ENCODE data around the gene HSPB7.

DNA sequence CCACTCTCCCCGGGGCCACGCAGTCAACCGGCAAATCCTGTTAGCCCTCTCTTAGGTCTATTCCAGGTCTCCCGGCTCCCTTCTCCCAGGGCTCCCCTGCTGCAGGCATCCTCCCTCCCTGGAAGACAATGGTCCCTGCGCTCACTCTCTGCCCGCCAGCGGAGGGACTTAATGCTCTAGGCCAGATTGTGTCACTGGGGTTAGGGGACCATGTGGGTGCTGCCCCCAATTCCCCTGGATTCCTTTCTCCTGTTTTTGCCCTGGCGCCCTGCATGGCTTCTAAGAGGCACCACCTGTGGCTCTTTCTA, 47.4 kb upstream of the HSPB7 start:
- TF ChIP-seq, protein P1, sequence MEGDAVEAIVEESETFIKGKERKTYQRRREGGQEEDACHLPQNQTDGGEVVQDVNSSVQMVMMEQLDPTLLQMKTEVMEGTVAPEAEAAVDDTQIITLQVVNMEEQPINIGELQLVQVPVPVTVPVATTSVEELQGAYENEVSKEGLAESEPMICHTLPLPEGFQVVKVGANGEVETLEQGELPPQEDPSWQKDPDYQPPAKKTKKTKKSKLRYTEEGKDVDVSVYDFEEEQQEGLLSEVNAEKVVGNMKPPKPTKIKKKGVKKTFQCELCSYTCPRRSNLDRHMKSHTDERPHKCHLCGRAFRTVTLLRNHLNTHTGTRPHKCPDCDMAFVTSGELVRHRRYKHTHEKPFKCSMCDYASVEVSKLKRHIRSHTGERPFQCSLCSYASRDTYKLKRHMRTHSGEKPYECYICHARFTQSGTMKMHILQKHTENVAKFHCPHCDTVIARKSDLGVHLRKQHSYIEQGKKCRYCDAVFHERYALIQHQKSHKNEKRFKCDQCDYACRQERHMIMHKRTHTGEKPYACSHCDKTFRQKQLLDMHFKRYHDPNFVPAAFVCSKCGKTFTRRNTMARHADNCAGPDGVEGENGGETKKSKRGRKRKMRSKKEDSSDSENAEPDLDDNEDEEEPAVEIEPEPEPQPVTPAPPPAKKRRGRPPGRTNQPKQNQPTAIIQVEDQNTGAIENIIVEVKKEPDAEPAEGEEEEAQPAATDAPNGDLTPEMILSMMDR (conservative IDR thresholded peaks at IDR 0.05; ENCODE audit: low read depth in 2 of 2), result no peak
- TF ChIP-seq POLR2AphosphoS5 (IDR thresholded peaks at IDR 0.05; ENCODE audit: low read depth), result no peak
- TF ChIP-seq, protein P2, sequence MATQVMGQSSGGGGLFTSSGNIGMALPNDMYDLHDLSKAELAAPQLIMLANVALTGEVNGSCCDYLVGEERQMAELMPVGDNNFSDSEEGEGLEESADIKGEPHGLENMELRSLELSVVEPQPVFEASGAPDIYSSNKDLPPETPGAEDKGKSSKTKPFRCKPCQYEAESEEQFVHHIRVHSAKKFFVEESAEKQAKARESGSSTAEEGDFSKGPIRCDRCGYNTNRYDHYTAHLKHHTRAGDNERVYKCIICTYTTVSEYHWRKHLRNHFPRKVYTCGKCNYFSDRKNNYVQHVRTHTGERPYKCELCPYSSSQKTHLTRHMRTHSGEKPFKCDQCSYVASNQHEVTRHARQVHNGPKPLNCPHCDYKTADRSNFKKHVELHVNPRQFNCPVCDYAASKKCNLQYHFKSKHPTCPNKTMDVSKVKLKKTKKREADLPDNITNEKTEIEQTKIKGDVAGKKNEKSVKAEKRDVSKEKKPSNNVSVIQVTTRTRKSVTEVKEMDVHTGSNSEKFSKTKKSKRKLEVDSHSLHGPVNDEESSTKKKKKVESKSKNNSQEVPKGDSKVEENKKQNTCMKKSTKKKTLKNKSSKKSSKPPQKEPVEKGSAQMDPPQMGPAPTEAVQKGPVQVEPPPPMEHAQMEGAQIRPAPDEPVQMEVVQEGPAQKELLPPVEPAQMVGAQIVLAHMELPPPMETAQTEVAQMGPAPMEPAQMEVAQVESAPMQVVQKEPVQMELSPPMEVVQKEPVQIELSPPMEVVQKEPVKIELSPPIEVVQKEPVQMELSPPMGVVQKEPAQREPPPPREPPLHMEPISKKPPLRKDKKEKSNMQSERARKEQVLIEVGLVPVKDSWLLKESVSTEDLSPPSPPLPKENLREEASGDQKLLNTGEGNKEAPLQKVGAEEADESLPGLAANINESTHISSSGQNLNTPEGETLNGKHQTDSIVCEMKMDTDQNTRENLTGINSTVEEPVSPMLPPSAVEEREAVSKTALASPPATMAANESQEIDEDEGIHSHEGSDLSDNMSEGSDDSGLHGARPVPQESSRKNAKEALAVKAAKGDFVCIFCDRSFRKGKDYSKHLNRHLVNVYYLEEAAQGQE (IDR thresholded peaks at IDR 0.05; ENCODE audit: unreplicated experiment), result no peak
- TF ChIP-seq EZH2phosphoT487 (IDR thresholded peaks at IDR 0.05; ENCODE audit: unreplicated experiment), result no peak
- TF ChIP-seq ZNF331 (CRISPR knock-in tag; IDR thresholded peaks at IDR 0.05; ENCODE audit: low read depth), result no peak
- TF ChIP-seq JUNB (IDR thresholded peaks at IDR 0.05; ENCODE audit: unreplicated experiment), result no peak
- TF ChIP-seq, protein P3, sequence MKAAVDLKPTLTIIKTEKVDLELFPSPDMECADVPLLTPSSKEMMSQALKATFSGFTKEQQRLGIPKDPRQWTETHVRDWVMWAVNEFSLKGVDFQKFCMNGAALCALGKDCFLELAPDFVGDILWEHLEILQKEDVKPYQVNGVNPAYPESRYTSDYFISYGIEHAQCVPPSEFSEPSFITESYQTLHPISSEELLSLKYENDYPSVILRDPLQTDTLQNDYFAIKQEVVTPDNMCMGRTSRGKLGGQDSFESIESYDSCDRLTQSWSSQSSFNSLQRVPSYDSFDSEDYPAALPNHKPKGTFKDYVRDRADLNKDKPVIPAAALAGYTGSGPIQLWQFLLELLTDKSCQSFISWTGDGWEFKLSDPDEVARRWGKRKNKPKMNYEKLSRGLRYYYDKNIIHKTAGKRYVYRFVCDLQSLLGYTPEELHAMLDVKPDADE (IDR thresholded peaks at IDR 0.05), result no peak
- no peak for TF ChIP-seq CREB1 (CRISPR knock-in tag; IDR thresholded peaks at IDR 0.05; ENCODE audit: low read depth)
- TF ChIP-seq, protein P4, sequence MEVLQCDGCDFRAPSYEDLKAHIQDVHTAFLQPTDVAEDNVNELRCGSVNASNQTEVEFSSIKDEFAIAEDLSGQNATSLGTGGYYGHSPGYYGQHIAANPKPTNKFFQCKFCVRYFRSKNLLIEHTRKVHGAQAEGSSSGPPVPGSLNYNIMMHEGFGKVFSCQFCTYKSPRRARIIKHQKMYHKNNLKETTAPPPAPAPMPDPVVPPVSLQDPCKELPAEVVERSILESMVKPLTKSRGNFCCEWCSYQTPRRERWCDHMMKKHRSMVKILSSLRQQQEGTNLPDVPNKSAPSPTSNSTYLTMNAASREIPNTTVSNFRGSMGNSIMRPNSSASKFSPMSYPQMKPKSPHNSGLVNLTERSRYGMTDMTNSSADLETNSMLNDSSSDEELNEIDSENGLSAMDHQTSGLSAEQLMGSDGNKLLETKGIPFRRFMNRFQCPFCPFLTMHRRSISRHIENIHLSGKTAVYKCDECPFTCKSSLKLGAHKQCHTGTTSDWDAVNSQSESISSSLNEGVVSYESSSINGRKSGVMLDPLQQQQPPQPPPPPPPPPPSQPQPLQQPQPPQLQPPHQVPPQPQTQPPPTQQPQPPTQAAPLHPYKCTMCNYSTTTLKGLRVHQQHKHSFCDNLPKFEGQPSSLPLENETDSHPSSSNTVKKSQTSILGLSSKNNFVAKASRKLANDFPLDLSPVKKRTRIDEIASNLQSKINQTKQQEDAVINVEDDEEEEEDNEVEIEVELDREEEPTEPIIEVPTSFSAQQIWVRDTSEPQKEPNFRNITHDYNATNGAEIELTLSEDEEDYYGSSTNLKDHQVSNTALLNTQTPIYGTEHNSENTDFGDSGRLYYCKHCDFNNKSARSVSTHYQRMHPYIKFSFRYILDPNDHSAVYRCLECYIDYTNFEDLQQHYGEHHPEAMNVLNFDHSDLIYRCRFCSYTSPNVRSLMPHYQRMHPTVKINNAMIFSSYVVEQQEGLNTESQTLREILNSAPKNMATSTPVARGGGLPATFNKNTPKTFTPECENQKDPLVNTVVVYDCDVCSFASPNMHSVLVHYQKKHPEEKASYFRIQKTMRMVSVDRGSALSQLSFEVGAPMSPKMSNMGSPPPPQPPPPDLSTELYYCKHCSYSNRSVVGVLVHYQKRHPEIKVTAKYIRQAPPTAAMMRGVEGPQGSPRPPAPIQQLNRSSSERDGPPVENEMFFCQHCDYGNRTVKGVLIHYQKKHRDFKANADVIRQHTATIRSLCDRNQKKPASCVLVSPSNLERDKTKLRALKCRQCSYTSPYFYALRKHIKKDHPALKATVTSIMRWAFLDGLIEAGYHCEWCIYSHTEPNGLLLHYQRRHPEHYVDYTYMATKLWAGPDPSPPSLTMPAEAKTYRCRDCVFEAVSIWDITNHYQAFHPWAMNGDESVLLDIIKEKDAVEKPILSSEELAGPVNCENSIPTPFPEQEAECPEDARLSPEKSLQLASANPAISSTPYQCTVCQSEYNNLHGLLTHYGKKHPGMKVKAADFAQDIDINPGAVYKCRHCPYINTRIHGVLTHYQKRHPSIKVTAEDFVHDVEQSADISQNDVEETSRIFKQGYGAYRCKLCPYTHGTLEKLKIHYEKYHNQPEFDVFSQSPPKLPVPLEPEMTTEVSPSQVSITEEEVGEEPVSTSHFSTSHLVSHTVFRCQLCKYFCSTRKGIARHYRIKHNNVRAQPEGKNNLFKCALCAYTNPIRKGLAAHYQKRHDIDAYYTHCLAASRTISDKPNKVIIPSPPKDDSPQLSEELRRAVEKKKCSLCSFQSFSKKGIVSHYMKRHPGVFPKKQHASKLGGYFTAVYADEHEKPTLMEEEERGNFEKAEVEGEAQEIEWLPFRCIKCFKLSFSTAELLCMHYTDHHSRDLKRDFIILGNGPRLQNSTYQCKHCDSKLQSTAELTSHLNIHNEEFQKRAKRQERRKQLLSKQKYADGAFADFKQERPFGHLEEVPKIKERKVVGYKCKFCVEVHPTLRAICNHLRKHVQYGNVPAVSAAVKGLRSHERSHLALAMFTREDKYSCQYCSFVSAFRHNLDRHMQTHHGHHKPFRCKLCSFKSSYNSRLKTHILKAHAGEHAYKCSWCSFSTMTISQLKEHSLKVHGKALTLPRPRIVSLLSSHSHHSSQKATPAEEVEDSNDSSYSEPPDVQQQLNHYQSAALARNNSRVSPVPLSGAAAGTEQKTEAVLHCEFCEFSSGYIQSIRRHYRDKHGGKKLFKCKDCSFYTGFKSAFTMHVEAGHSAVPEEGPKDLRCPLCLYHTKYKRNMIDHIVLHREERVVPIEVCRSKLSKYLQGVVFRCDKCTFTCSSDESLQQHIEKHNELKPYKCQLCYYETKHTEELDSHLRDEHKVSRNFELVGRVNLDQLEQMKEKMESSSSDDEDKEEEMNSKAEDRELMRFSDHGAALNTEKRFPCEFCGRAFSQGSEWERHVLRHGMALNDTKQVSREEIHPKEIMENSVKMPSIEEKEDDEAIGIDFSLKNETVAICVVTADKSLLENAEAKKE (CRISPR knock-in tag; IDR thresholded peaks at IDR 0.05), result no peak
